ENCODE data around the gene CRLF1.
"Not testable (repeated sequence)": the region's sequence is repeated elsewhere in the genome, so short reads cannot be mapped to it uniquely, and the experiment has no call there.

Gene CRLF1

DNA sequence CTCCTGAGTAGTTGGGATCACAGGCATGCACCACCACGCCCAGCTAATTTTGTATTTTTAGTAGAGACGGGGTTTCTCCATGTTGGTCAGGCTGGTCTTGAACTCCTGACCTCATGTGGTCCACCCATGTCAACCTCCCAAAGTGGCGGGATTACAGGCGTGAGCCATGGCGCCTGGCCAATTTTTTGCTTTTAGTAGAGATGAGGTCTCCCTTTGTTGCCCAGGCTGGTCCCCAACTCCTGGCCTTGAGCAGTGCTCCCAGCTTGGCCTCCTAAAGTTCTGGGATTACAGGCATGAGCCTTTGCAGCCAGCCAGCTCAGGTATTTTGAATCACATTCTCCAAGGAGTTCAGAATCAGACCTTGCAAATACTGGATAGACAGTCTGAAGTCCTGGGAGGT, 13.9 kb downstream of the CRLF1 start:
- not testable (repeated sequence) for DNase-seq (ENCODE audit: low read depth in 2 of 2)

DNA sequence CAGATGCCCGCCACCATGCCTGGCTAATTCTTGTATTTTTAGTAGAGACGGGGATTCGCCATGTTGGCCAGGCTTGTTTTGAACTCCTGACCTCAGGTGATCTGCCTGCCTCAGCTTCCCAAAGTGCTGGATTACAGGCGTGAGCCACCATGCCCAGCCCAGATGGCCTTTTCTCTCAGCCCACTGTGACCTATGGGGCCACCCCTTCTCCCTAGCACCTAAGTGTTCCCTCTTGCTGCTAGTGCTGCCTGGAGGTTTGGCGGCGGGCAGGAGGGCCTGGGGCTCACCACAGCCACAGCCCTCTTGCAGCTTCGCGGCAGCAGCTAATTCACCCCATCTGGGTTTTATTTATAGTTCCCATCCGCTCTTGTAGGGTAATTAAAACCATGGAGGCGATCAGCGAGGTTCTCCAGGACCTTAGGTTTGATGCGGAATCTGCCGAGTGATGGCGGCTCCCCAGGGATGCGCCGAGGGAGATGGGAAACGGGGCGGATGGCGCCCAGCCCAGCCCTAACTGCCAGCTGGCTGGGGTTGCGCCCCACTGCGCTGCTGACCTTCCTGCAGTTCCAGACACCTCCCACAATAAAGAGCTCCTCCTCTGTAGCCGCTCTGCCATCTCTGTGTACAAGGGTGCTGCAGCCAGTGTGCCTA, 14.7 kb downstream of the CRLF1 start:
- DNase-seq (ENCODE audit: low read depth in 2 of 2) = no peak

DNA sequence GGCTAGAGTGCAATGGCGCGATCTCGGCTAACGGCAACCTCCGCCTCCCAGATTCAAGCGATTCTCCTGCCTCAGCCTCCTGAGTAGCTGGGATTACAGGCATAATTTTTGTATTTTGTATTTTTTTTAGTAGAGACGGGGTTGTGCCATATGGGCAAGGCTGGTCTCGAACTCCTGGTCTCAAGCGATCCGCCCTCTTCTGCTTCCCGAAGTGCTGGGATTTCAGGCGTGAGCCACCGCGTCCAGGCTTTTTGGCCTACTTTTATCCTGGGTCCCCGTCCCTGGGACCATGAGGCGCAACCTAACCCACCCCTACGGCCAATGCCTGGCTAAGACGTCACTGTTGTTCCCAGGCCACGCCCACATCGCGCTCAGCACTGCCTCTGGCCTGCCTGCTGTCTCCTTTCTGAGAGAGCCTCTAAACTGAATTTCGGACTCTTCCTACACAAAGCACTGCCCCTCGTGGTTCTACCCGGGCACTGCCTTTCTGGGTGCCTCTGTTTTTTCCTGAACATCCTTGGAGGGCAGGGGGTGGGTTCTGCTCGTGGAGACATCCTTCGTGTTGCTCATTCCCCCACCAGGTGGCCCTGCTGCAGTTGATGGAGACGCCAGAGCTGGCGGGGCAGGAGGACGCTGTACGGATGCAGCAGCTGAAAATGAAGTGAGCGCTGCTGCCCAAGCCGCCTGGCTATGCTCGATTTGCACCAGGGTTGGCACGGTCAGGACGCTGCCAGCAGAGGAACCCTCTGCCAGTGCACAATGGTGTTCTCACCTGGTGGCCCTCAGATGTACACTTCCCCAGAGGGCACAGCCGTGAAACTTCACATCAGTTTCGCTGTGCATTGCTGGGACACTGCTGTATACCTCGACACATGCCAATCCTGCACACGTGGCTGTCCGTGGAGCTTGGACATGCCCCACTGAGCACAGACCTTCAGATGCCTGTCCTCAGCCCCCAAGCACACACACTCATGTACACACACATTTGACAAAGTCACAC, 16.0 kb downstream of the CRLF1 start:
- DNase-seq (ENCODE audit: low read depth in 2 of 2) = no peak

DNA sequence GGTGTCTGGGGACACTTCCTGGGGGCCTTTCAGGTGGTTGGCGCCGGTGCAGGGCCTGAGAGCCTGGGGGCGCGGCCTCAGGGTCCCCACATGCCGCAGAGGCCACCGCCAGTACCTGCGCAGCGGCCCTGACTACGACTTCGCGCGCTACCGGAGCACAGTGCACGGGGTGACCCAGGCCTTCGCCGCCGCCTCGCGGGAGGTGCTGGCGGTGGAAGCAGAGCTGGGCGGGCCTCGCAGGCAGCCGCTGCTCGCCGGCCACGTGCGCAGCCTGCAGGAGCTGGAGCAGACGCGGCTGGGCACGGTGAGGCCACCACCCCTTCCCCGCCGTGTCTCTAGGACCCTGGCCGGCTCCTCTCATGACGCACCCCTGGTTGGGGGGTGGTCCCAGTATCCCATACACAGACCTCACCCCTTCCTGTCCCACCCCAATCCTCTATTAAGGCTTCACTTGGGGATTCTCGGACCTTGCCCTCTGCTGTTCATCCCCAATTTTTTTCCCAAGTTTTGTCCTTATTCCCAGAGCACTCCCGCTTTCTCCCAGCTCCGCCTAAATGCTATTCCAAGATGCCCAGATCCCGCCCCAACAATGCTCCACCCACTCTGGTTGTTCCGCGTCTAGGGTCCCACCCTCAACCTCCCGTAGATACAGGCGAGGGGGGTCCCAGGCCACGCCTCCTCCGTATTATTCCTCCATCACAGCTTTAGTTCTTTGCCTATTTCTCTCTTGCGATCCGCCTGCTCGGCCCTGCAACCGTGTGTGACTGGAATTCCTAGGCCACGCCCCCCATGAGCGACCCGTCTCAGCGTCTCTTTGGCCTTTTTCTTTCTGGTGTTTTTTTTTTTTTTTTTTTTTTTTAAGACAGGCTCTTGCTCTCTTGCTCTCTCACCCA, 17.0 kb downstream of the CRLF1 start:
- DNase-seq (ENCODE audit: low read depth in 2 of 2) = peak; percentile 64 to 68

DNA sequence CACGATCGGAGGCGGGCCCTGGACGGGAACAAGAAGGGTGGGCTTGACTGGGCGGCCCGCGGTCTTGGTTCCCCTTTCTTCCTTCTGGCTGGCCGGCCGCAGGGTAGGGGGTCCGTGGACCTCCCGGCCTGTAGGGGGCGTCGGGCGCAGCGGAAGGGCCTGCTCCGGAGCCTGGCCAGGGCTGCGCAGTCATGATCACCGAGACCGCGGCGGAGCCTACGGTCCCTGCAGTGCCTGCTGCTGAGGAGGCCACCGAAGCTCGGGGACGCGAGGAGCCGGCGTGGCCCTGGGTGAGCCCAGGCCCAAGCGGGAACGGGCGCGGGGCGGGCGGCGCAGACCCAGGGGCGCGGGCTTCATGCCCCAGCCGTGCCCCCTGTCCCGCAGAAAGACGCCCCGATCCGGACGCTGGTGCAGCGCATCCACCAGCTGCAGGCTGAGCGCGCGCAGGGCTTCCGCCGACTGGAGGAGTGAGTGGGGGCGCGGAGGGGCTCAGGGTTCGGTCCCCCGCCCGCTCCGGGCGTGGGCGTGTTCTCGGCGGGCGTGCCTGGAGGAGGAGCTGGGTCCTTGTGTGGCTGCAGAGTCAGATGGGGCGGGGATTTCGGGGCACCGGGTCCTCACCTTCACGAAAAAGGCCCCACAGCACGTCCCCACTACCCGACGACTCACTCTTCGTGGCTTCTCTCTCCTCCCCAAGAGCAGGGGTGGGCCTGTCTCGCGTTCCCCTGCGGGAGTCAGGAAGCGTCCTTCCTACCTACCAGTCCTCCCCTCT, 17.8 kb downstream of the CRLF1 start, which contains the start of gene REX1BD:
TSS of gene REX1BD (plus strand) at position 188 of the 769 bp plus-strand sequence. CDS start at position 192, 4 bp downstream.
- DNase-seq (ENCODE audit: low read depth in 2 of 2) = peak; percentile 74 to 78

DNA sequence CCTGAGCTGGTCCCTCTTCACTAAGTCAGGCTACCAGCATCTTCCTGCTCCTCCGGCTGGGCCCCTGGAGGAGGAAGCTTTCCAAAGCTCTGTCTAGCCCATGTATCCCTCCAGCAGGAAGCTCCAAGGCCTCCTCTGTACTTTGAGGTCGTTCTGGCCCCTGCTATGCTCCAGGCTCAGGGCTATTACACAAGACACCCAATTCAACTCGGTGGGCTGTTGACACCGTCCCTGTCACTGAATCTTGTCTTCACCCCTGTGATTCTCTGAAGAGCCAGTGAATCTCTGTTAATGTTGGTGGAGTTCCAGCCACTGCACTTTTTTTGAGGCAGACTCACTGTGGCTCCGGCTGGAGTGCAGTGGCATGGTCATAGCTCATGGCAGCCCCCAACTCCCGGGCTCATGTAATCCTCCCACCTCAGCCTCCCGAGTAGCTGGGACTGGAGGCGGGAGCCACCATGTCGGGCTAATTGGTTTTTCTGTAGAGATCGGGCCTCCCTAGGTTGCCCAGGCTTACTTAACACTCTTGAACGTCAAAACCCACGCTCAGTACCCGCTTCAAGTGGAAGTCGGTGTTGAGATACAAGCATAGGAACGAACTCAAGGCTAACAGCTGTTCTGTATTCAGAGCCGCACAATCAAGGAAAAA, 18.5 kb downstream of the CRLF1 start:
- DNase-seq (ENCODE audit: low read depth in 2 of 2) = no peak

DNA sequence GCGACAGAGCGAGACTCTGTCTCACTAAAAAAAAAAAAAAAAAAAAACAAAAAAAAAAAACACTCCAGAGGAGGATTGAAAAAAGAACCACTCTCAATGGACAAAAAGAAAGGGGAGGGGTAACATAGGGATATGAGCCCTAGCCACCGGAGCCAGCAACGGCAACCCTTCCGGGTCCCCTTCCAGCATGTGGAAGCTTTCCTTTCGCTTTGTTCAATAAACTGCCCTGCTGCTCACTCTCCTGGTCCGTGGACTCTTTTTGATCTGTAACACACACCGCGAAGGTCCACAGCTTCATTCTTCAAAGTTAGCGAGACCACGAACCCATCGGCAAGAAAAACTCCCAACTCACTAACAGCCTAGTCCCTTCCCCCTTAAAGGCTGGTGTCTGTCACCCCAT, 19.0 kb downstream of the CRLF1 start:
- DNase-seq (ENCODE audit: low read depth in 2 of 2) = no peak

DNA sequence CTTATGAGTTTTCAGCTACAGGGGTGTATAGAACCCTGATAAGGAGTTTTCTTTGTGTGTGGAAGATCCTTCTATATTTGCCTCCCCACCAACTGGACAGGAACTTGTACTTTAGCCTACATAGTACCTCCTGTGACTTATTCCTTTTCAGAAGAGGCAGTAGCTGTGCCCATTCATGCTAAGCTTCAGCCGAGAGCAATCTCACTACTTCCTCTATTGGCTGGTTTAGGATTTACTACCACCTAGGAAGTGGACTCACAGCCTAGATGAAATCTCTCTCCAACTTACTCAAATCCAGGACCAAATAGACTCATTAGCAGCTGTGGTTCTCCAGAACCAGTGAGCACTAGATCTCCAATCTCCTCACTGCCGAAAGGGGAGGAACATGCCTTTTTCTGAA, 20.3 kb downstream of the CRLF1 start:
- DNase-seq (ENCODE audit: low read depth in 2 of 2) = no peak

DNA sequence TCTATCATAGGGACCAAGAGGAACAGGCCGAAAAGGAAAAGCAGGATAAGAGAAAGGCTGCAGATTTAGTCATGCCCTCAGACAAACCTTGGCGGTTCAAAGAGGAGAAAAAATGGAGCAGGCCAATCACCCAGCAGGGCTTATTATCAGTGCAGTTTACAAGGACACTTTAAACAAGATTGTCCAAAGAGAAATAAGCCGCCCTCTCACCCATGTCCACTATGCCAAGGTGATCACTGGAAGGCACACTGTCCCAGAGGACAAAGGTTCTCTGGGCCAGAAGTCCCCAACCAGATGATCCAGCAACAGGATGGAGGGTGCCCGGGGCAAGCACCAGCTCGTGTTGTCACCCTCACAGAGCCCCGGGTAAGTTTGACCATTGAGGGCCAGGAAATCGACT, 26.3 kb downstream of the CRLF1 start:
- DNase-seq (ENCODE audit: low read depth in 2 of 2) = no peak

DNA sequence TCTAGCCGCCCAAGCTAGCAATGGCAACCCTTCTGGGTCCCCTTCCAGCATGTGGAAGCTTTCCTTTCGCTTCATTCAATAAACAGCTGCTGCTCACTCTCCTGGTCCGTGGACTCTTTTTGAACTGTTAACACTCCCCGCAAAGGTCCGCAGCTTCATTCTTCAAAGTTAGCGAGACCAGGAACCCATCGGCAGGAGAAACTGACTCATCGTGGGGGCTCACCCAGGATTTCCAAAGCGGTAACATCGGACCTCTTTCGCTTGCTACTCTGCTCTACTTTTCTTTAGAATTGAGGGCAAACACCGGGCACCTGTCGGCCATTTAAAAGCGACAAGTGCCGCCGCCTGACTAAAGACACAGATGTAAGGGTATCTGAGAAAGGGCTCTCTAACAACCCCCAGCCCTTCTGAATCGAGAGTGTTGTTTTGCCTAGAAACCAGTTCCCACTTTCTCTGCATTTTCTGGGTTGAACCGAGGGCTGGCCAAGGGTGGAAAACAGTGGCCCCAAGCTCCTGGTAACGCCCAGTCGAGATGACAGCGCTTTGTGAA, 29.2 kb downstream of the CRLF1 start:
- no peak for DNase-seq (ENCODE audit: low read depth in 2 of 2)

DNA sequence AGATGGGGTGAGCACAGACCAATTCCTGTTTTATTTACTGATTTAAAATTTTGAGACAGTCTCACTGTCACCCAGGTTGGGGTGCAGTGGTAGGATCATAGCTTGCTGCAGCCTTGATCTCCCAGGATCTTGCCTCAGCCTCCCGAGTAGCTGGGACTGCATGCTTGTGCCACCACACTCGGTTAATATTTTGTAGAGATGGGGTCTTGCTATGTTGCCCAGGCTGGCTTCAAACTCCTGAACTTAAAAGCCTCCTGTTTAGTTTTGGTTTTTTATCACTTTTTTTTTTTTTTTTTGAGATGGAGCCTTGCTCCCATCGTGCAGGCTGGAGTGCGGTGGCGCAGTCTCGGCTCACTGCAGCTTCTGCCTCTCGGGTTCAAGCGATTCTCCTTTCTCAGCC, 30.2 kb downstream of the CRLF1 start:
- no peak for DNase-seq (ENCODE audit: low read depth in 2 of 2)

DNA sequence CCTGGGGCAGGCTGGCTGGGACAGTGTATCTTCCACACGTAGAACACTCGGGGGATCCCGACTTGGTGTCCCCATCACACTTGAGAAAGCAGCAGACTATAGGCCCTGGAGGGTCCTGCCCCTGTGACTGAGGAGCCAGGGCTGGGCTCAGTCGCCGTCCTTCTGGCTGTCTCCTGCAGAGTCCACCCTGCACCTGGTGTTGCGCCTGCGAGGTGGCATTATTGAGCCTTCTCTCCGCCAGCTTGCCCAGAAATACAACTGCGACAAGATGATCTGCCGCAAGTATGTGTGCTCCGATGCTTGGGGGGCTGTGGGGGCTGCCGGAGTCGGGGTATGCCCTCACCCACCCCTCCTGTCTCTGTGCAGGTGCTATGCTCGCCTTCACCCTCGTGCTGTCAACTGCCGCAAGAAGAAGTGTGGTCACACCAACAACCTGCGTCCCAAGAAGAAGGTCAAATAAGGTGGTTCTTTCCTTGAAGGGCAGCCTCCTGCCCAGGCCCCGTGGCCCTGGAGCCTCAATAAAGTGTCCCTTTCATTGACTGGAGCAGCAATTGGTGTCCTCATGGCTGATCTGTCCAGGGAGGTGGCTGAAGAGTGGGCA, 31.8 kb downstream of the CRLF1 start:
- no peak for DNase-seq (ENCODE audit: low read depth in 2 of 2)

DNA sequence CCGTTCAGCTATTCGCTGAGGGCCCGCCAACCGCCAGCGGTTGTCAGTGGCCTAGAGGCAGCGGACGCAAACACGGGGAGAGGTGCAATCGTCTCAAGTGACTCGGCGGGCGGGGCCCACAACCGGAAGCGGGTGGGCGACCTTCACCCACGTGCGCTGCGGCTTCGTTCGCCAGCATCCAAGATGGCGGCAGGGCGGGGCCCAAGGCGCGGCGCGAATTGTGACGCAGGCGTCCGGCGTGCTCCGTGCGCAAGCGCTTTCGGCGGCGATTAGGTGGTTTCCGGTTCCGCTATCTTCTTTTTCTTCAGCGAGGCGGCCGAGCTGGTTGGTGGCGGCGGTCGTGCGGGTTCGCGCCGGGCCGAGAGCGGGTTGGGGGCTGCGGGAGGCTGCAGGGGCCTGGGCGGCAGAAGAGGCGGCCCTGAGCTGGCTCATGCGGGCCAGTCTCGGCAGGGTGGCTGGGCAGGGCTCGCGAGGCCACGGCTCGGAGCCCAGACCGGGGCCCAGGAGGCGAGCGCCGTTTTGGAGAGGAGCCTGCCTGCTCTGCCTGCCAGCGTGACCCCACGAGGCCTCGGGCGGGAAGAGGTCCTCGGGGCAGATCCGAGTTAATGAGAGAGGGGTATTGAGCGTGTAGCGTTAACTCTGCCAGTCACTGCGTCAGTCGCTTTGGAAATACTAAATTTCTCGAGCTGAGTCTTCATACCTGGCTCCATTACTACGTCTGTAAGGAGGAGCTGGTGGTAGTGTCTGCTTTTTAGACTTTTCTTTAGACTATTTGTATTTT, 34.8 kb downstream of the CRLF1 start, which contains the start of gene UBA52:
TSS of gene UBA52 (plus strand) at position 294 of the 781 bp plus-strand sequence. CDS start 1,444 bp downstream, outside the sequence.
- DNase-seq (ENCODE audit: low read depth in 2 of 2) = peak; percentile 97 to 98

DNA sequence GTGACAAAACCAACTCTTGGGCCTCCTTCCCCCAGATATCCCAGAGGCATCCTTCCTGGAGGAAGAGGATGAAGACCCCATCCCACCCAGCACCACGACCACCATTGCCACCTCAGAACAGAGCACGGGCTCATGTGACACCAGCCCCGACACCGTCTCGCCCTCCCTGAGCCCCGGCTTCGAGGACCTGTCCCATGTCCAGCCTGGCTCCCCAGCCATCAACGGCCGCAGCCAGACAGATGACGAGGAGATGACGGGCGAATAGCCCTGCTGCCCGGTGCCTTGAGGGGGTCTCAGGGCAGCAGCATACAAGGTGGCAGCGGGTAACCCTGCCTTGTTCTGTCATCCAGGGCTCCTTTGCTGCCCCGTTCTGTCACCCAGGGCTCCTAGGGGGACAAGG, 38.2 kb downstream of the CRLF1 start:
- DNase-seq (ENCODE audit: low read depth in 2 of 2) = no peak

DNA sequence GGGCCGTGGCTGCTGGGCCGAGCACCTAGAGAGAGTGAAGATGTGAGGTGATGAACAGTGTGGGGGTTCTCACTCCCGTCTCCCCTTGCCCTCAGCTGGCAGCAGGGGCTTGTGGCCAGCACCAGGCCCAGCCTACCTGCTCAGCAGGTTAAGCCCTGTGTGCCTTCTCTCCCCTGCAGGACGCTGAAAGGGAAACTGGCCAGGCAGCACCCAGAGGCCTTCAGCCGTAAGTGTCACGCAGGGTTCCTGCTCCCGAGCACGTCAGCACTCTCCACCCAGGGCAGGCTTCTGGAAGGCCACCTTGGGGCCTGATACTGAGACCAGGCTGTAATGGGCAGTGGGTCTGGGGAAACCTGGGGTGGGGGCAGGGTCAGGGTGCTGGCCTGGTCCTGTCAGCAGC, 39.6 kb downstream of the CRLF1 start:
- DNase-seq (ENCODE audit: low read depth in 2 of 2) = no peak

DNA sequence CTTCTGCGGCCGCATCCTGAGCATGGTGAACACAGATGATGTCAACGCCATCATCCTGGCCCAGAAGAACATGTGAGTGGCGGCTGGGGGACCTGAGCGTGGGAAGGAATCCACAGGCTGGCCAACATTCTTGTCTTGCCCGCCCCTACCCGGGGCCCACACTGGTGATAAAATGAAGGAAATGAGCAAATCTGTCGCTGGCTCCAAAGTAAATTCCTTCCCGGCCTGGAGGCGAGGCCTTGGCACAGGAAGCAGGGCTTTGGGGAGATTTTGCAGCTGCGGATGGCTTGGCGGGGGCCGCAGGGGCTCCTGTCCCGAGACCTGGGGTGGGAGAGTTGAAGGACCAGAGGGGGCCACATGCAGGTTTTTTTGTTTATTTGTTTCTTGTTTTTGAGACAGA, 44.5 kb downstream of the CRLF1 start:
- DNase-seq (ENCODE audit: low read depth in 2 of 2) = no peak

DNA sequence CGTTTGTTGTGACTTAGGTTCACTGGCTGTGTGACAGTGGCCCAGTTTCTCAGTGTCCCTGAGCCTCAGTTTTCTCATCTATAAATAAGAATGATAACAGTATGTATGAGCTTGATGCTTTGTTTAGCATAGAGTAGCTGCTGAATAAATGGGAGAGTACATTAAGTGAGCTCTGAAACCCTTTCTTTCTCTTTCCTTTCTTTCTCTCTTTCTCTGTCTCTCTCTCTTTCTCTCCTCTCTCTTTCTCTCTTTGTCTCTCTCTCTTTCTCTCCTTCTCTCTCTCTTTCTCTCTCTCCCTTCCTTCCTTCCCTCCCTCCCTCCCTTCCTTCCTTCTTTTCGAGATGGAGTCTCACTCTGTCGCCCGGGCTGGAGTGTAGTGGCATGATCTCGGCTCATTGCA, 46.9 kb downstream of the CRLF1 start:
- no peak for DNase-seq (ENCODE audit: low read depth in 2 of 2)

DNA sequence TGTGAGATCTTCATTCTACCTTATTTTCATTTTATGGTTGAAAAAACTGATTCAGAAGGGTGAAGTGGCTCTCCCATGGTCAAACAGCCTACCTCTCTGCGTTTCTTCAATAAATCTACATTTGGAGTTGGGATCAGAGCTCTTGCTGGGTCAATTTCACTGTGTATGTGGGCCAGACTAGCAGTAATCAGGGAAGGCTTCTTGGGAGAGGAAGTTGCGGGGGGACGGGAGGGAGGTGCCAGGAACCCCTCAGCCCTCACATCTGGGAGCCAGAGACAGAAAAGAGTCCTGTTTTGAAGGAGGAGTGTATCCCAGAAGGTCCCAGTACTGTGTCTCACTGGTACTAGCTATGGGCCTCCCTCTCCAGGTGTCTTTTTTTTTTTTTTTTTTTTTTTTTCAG, 48.0 kb downstream of the CRLF1 start:
- DNase-seq (ENCODE audit: low read depth in 2 of 2) = no peak

DNA sequence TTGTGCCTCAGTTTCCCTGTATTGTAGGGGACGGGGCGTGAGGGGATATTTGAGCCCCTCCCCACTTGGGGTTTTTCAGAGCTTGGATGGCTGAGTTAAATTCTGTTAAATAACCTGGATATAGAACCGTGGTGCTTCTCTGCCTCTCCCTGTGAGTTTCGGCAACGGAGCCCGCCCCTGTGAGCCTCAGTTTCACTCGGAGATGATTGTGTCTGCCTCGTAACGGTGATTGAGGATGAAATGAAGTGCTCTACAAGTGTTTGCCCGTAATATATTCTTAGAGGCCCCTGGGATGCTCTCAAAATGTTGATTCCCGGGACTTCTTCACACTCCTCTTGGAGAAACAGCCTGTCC, 48.4 kb downstream of the CRLF1 start:
- no peak for DNase-seq (ENCODE audit: low read depth in 2 of 2)

Measured in stimulated activated CD4-positive, alpha-beta T cell treated with anti-CD3 and anti-CD28 coated beads, Interleukin-15, amount 100 ng/mL, for 48 hours (primary cell).